Measurements from ENCODE around the gene SRRM2.

Gene SRRM2

DNA sequence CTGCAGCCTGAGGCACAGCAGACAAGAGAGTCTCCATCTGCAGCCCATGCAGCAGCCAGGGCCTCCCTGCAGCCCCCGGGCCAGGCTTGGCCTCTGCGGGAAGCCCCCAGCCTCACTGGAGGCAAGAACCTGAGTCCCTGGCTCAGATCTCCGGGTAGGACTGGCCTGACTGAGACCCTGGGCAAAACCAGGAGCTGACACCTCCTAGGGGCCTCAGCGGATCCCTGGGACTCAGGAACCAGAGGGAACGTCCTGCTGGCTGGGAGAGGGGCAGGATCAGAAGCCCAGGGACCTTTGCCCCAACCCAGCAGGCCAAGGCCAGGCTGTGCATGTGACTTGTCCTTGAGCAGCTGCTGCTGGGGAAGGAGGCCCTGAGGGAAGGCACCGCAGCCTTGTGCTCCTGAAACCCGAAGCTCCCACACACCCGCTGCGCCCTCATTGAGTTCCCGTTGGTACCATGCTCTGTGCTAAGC, 62.9 kb downstream of the SRRM2 start:
- Histone ChIP-seq H3K18ac (ENCODE audit: low read length) (no peak overlapping the region), H3K4ac (ENCODE audit: low read depth, low read length) (no peak overlapping the region), H3K23ac (ENCODE audit: low read length) (no peak overlapping the region), H3K27me3 (ENCODE audit: insufficient read depth, low read length, poor library complexity) (no peaks in the 10 kb centered on the region), H3K56ac (ENCODE audit: low read length) (no peak overlapping the region), H3K27ac (ENCODE audit: low read depth, low read length) (no peak overlapping the region), H3K4me2 (ENCODE audit: low read length) (no peak overlapping the region), H4K8ac (ENCODE audit: low read depth, low read length) (no peak overlapping the region), H2BK5ac (ENCODE audit: low read length) (no peak overlapping the region), H3K79me1 (ENCODE audit: low read length) (no peaks in the 10 kb centered on the region), H3K79me2 (ENCODE audit: control insufficient read depth, insufficient read depth, low read length) (no peaks in the 10 kb centered on the region), H4K5ac (ENCODE audit: low read length) (no peak overlapping the region), H3K4me1 (ENCODE audit: control insufficient read depth, low read depth, low read length) (no peaks in the 10 kb centered on the region), H2BK15ac (replicated peaks; ENCODE audit: low read depth) (no peak overlapping the region), H3K9ac (ENCODE audit: low read length) (no peak overlapping the region), H2AK5ac (ENCODE audit: low read length) (no peak overlapping the region), H3K4me3 (ENCODE audit: low read length) (no peak overlapping the region), H2BK120ac (ENCODE audit: low read depth, low read length) (no peak overlapping the region), H3K36me3 (ENCODE audit: control insufficient read depth, insufficient read depth, low read length) (no peaks in the 10 kb centered on the region)
- WGBS (ENCODE audit: extremely low coverage, insufficient coverage, low lambda C conversion rate): no CpG with 5 or more reads among the region's 10 CpGs
- no peak for DNase-seq

DNA sequence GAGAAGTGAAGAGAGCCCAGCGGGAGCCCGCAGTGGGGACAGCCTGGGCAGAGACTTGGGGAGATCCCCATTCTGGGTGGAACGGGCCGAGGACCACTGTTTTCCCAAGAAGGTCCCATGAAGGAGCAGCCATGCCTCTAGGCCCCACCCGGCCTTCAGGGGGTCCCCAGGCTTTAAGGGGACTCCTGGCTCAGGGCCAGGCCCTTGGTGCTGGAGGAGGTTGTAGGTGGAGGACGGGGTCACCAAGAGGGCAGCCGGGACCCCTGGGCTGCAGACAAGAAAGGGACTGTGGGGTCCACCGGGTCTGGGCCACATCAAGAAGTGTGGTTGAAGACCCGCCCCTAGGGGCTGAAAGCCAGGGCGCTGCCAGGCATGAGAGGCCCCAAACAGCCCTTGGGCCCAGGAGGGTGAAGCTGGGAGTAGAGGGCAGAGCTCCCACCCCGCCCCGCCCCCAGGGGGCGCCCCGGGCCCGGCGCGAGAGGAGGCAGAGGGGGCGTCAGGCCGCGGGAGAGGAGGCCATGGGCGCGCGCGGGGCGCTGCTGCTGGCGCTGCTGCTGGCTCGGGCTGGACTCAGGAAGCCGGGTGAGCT, 64.4 kb downstream of the SRRM2 start, which contains the start of gene PRSS21:
PRSS21 (plus strand) TSS at position 487 of the 589 bp plus-strand sequence; CDS start at position 519, 32 bp downstream.
- H3K18ac ChIP-seq (ENCODE audit: low read length): no peak within 1 kb of the TSS
- H2BK5ac ChIP-seq (ENCODE audit: low read length): no peak within 1 kb of the TSS
- no peak within 1 kb of the TSS for H2BK15ac ChIP-seq (replicated peaks; ENCODE audit: low read depth)
- no peak within 1 kb of the TSS for H4K5ac ChIP-seq (ENCODE audit: low read length)
- H3K23ac ChIP-seq (ENCODE audit: low read length): no peak within 1 kb of the TSS
- DNase-seq: no peak
- no peak within 1 kb of the TSS for H3K4ac ChIP-seq (ENCODE audit: low read depth, low read length)
- no peak within 1 kb of the TSS for H3K4me2 ChIP-seq (ENCODE audit: low read length)
- H4K8ac ChIP-seq (ENCODE audit: low read depth, low read length): no peak within 1 kb of the TSS
- WGBS (ENCODE audit: extremely low coverage, insufficient coverage, low lambda C conversion rate): no CpG with 5 or more reads among the region's 28 CpGs
- no peaks in the 10 kb centered on the region for H3K36me3 ChIP-seq (ENCODE audit: control insufficient read depth, insufficient read depth, low read length)
- H3K79me2 ChIP-seq (ENCODE audit: control insufficient read depth, insufficient read depth, low read length): no peaks in the 10 kb centered on the region
- no peaks in the 10 kb centered on the region for H3K4me1 ChIP-seq (ENCODE audit: control insufficient read depth, low read depth, low read length)
- no peak within 1 kb of the TSS for H3K9ac ChIP-seq (ENCODE audit: low read length)
- H3K79me1 ChIP-seq (ENCODE audit: low read length): no peaks in the 10 kb centered on the region
- no peak within 1 kb of the TSS for H3K27ac ChIP-seq (ENCODE audit: low read depth, low read length)
- no peak within 1 kb of the TSS for H3K56ac ChIP-seq (ENCODE audit: low read length)
- H3K4me3 ChIP-seq (ENCODE audit: low read length): no peak within 1 kb of the TSS
- H3K27me3 ChIP-seq (ENCODE audit: insufficient read depth, low read length, poor library complexity): no peaks in the 10 kb centered on the region
- no peak within 1 kb of the TSS for H2AK5ac ChIP-seq (ENCODE audit: low read length)
- H2BK120ac ChIP-seq (ENCODE audit: low read depth, low read length): no peak within 1 kb of the TSS

DNA sequence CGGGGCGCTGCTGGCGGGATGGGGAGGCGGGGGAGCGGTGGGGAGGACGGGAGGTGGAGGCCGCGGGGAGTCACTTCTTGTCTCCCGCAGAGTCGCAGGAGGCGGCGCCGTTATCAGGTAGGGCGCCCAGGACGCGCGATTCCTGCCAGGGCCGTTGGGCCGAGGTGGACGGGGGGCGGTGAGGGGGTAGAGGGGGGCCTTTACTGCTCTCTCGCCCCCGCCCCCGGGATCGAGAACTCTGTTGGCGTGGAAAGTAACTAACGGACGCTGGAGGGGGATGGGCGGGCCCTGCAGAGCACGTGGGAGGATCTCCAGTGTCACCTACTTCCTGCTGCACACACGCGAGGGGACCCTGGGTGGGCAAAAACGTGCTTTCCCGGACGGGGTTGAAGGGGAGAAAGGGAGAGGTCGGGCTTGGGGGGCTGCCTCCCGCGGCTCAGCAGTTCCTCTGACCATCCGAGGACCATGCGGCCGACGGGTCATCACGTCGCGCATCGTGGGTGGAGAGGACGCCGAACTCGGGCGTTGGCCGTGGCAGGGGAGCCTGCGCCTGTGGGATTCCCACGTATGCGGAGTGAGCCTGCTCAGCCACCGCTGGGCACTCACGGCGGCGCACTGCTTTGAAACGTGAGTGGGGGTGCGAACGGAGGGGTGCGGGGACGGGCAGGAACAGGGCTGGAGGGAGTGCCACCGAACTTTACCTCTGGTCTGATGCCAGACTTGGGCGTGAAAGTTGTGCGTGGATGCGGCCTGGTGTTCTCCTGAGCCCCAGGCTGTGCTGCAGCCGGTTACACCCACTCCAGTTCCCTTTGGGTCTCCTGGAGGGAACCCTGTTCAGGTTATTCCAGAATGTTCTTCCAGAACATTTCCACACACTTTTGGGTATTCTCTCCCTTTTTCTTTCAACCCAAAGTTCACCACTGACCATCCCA, 65.2 kb downstream of the SRRM2 start:
- no peak overlapping the region for H3K4me2 ChIP-seq (ENCODE audit: low read length)
- DNase-seq: no peak
- no peak overlapping the region for H3K27ac ChIP-seq (ENCODE audit: low read depth, low read length)
- no peak overlapping the region for H4K8ac ChIP-seq (ENCODE audit: low read depth, low read length)
- H3K4me1 ChIP-seq (ENCODE audit: control insufficient read depth, low read depth, low read length): no peaks in the 10 kb centered on the region
- no peak overlapping the region for H3K56ac ChIP-seq (ENCODE audit: low read length)
- H3K23ac ChIP-seq (ENCODE audit: low read length): no peak overlapping the region
- no peak overlapping the region for H3K9ac ChIP-seq (ENCODE audit: low read length)
- no peak overlapping the region for H3K4ac ChIP-seq (ENCODE audit: low read depth, low read length)
- H3K18ac ChIP-seq (ENCODE audit: low read length): no peak overlapping the region
- no peak overlapping the region for H2AK5ac ChIP-seq (ENCODE audit: low read length)
- H3K4me3 ChIP-seq (ENCODE audit: low read length): no peak overlapping the region
- no peaks in the 10 kb centered on the region for H3K79me2 ChIP-seq (ENCODE audit: control insufficient read depth, insufficient read depth, low read length)
- H2BK5ac ChIP-seq (ENCODE audit: low read length): no peak overlapping the region
- no peaks in the 10 kb centered on the region for H3K36me3 ChIP-seq (ENCODE audit: control insufficient read depth, insufficient read depth, low read length)
- no peaks in the 10 kb centered on the region for H3K79me1 ChIP-seq (ENCODE audit: low read length)
- H2BK120ac ChIP-seq (ENCODE audit: low read depth, low read length): no peak overlapping the region
- H3K27me3 ChIP-seq (ENCODE audit: insufficient read depth, low read length, poor library complexity): no peaks in the 10 kb centered on the region
- no peak overlapping the region for H2BK15ac ChIP-seq (replicated peaks; ENCODE audit: low read depth)
- no CpG with 5 or more reads among the region's 68 CpGs for WGBS (ENCODE audit: extremely low coverage, insufficient coverage, low lambda C conversion rate)
- no peak overlapping the region for H4K5ac ChIP-seq (ENCODE audit: low read length)

DNA sequence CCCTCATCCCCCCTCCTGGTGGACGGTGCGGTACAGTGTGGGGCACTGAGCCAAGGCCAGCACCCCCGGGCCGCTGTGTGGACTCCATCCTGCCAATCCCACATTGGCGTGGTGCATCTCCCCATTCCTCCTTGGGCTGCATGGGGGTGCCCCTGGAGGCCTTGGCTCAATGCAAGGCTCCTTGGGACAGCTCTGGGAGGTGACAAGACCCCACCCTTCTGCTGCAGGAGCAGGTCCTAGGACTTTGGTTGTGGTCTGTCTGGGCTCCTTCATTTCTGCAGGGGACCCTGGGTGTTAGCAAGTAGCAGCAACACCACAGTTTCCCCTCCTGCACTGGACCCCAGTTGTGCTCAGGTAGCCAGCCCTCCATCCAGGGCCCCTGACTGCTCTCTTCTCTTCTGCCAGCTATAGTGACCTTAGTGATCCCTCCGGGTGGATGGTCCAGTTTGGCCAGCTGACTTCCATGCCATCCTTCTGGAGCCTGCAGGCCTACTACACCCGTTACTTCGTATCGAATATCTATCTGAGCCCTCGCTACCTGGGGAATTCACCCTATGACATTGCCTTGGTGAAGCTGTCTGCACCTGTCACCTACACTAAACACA, 65.9 kb downstream of the SRRM2 start:
- Histone ChIP-seq H2BK15ac (replicated peaks; ENCODE audit: low read depth) (no peak overlapping the region), H3K4me1 (ENCODE audit: control insufficient read depth, low read depth, low read length) (no peaks in the 10 kb centered on the region), H4K8ac (ENCODE audit: low read depth, low read length) (no peak overlapping the region), H3K79me1 (ENCODE audit: low read length) (no peaks in the 10 kb centered on the region), H3K27me3 (ENCODE audit: insufficient read depth, low read length, poor library complexity) (no peaks in the 10 kb centered on the region), H3K36me3 (ENCODE audit: control insufficient read depth, insufficient read depth, low read length) (no peaks in the 10 kb centered on the region), H3K27ac (ENCODE audit: low read depth, low read length) (no peak overlapping the region), H3K4ac (ENCODE audit: low read depth, low read length) (no peak overlapping the region), H2BK120ac (ENCODE audit: low read depth, low read length) (no peak overlapping the region), H3K4me2 (ENCODE audit: low read length) (no peak overlapping the region), H4K5ac (ENCODE audit: low read length) (no peak overlapping the region), H3K4me3 (ENCODE audit: low read length) (no peak overlapping the region), H3K56ac (ENCODE audit: low read length) (no peak overlapping the region), H3K9ac (ENCODE audit: low read length) (no peak overlapping the region), H3K79me2 (ENCODE audit: control insufficient read depth, insufficient read depth, low read length) (no peaks in the 10 kb centered on the region), H3K18ac (ENCODE audit: low read length) (no peak overlapping the region), H2BK5ac (ENCODE audit: low read length) (no peak overlapping the region), H2AK5ac (ENCODE audit: low read length) (no peak overlapping the region), H3K23ac (ENCODE audit: low read length) (no peak overlapping the region)
- no CpG with 5 or more reads among the region's 10 CpGs for WGBS (ENCODE audit: extremely low coverage, insufficient coverage, low lambda C conversion rate)
- no peak for DNase-seq

DNA sequence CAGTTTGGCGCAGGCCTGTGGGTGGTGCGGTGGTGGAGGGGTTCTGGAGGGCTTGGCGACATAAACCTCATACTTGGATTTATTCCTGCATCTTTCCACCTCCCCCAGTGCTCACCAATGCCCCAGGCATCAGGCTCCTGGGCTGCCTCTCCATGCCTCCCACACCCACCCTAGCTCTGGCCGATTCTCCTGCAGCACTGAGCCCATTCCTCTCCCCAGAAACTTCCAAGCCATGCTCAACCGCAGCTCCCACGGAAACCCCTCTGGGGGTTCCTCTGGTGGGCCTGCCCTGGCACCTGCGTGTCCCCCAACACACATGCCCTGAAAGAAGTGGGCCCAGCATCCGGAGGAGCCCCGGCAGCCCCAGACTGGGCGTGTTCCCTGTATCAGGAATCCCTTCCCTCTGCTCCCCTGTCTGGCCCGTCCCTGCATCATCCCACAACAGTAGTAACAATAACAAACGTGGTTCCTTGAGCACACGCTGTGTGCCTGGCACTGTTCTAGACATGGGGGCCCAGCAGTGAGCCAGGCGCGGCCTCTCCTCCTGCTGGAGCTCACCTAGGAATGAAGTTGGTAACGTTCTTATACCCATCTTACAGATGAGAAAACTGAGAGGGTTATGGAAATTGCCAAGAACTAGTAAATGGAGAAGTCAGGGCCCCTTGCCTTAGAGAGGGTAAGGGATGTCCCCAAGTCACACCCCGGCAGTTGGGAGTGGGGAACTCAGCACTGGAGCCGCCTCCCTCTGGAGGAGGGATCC, 66.9 kb downstream of the SRRM2 start:
- WGBS (ENCODE audit: extremely low coverage, insufficient coverage, low lambda C conversion rate): no CpG with 5 or more reads among the region's 18 CpGs
- no peak overlapping the region for H2BK5ac ChIP-seq (ENCODE audit: low read length)
- no peak overlapping the region for H2BK120ac ChIP-seq (ENCODE audit: low read depth, low read length)
- no peaks in the 10 kb centered on the region for H3K79me1 ChIP-seq (ENCODE audit: low read length)
- no peak overlapping the region for H3K4me2 ChIP-seq (ENCODE audit: low read length)
- no peak overlapping the region for H3K4me3 ChIP-seq (ENCODE audit: low read length)
- no peak overlapping the region for H3K23ac ChIP-seq (ENCODE audit: low read length)
- no peak overlapping the region for H4K8ac ChIP-seq (ENCODE audit: low read depth, low read length)
- DNase-seq: no peak
- no peak overlapping the region for H3K56ac ChIP-seq (ENCODE audit: low read length)
- H3K27ac ChIP-seq (ENCODE audit: low read depth, low read length): no peak overlapping the region
- no peaks in the 10 kb centered on the region for H3K27me3 ChIP-seq (ENCODE audit: insufficient read depth, low read length, poor library complexity)
- no peak overlapping the region for H3K9ac ChIP-seq (ENCODE audit: low read length)
- H4K5ac ChIP-seq (ENCODE audit: low read length): no peak overlapping the region
- H2AK5ac ChIP-seq (ENCODE audit: low read length): no peak overlapping the region
- no peaks in the 10 kb centered on the region for H3K36me3 ChIP-seq (ENCODE audit: control insufficient read depth, insufficient read depth, low read length)
- no peaks in the 10 kb centered on the region for H3K79me2 ChIP-seq (ENCODE audit: control insufficient read depth, insufficient read depth, low read length)
- H3K18ac ChIP-seq (ENCODE audit: low read length): no peak overlapping the region
- H3K4ac ChIP-seq (ENCODE audit: low read depth, low read length): no peak overlapping the region
- no peak overlapping the region for H2BK15ac ChIP-seq (replicated peaks; ENCODE audit: low read depth)
- H3K4me1 ChIP-seq (ENCODE audit: control insufficient read depth, low read depth, low read length): no peaks in the 10 kb centered on the region
